HG03060 (cell line): ENCODE data around the gene FRK.
"Not testable (repeated sequence)": the region's sequence is repeated elsewhere in the genome, so short reads cannot be mapped to it uniquely, and the experiment has no call there.

Experiments used
- ATAC-seq: cut with Tn5 transposase; IDR thresholded peaks from one replicate; pipeline ENCODE4 v1.9.1; 2021; ENCODE audit warnings: low read depth, moderate number of reproducible peaks; ENCODE audit not compliant: unreplicated experiment

Gene FRK

GRCh38 chr6:116078522-116078921, 17.8 kb upstream of the FRK start:
- no peak for ATAC-seq

- ATAC-seq: no peak
These were observed 14.2 kb upstream of the FRK start for GRCh38 chr6:116074732-116075390.

GRCh38 chr6:116073765-116074440, 13.2 kb upstream of the FRK start:
- no peak for ATAC-seq

GRCh38 chr6:116072368-116072767, 11.7 kb upstream of the FRK start:
- ATAC-seq: no peak

- ATAC-seq: no peak
These were observed 10.1 kb upstream of the FRK start for GRCh38 chr6:116070616-116071389.

DNA sequence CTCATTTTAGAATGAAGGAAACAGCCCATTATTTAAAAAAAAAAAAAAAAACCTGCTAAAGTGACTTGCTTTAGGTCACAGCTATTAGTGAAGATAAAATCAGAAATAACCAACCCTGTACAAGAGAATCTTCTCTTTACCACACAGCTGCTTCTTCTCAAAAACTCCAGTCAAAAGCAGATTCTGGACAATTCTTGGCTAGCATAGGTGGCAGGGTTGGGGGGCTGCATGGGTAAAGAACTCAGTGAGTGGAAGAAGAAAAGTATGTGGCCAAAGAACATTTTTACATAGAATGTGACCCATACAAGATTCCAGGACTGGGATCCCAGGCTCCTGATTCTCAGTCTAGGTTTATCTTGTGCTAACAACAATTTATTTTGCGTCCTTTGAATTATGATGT, 9.4 kb upstream of the FRK start:
- no peak for ATAC-seq

DNA sequence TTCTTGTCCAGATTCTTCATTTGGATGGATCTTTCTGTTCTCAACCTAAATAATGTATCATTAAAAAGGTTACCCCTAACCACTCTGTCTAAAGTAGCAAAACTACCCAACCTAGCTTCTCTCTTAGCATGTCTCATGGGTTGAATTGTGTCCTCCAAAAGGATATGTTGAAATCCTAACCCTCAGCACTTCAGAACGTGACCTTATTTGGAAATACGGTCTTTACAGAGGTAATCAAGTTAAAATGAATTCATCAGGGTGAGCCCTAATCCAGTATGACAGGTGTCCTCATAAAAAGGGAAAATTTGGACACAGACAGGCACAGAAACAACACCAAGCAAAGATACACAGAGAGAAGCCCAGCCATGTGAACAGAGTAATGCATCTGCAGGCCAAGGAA, 6.1 kb upstream of the FRK start:
- ATAC-seq: no peak

DNA sequence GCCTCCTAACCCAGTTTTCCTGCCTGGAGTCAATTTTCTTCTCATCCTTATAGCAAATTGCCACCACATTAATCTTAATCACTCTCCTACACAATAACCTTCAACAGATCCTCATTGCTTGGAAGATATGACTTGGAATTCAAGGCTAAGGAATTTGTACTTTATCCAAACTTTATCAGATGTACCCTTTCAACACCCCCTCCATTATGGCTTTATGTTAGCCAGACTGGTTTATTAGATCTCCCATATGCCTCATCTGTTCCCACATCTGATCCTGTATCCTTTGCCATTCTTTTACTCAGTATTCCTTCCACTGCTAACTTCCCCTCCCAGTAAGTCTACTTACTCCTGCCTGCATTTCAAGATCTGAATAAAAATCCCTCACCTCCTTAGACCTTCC, 4.0 kb upstream of the FRK start:
- no peak for ATAC-seq

DNA sequence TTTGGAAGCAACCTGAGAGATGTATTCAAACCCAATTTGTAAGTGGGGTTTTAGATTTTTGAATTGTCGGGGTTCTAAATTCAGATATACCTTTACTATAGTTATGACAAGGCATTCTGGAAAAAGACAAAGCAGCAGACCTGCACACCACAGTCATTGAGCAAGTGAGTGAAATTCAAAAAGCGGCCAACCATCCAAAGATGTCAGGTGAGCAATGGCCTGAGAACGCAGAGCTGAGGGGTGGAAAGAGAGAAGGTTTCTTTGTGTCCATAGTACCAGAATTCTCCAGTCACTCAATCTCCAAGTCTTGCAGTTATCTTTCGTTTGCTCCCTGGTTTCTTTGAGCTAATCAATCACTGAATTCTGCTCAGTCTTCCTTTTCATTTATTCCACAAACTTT, 1.8 kb upstream of the FRK start:
- ATAC-seq: no peak

DNA sequence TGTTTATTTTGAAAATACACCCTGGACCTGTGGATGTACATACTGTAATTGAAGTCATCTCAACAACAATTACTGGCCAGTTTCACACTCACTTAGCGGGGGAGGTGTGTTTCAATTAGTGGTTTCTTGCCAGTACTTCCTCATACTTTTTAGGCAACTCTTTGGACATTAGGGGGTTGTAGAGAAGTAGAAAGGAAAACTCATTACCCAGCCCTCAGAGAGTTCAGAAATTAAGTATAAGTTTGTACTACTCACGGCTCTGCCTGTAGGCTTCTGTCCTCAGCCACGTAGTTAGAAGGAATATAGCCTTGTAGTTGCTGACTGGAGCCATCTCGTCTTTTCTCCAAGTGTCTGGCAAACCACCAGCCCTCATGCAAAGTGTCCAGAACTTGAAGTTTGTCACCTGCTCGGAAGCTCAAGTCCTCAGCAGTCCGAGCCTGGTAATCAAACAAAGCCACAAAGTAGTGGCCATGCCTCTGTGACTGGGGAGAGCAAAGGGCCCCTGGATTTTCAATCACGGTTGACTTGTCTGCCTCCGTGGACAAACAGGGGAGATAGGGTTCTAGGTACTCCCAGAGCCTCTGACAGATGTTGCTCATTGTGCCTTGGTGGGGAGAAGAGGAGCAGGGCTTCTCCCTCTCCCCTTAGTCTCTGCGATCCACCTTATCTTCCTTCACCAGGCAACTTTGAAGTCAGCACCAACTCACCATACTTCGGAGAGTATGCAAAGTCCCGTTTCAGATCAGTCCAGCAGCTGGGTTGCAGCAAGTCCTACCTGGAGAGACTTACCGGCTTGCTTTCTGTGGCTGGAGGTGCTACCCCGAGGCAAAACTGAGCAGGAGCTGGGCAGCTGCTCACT, 749 bp downstream of the FRK start:
- ATAC-seq: peak; percentile 61

DNA sequence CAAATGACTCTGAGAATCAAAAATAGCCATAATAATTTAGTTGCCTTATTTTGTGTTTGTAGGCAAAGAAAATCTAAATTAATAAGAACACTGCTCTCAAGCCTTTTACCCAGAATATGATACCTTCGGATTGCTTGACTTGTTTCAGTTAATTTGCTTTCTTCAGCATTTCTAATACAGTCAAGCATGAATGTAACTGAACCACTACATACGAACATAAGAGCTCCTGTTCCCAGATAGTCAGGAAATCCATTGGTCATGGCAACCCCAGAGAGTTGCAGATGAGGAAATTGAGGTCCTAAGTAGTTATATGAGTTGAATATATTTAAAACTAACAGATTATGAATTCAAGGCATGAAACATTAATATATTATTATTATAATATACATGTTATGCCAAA, 2.9 kb downstream of the FRK start:
- no peak for ATAC-seq

DNA sequence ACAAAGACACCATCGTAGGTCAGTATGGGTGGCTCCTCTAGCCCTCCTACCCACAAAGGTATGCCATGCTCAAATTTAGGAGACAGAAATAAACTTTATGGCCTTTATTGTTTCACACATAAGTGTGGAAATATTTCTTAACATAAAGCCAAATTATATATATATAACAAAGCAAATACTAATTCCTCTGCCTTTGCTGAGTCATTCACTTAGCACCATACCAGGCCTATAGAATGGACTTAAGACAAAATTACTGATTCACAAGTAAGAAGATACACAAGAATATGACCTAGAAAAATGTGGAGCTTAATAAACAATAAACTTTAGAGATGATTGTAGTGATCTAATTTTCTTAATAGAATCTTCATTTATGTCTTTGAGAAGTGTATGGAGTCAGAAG, 5.2 kb downstream of the FRK start:
- no peak for ATAC-seq

DNA sequence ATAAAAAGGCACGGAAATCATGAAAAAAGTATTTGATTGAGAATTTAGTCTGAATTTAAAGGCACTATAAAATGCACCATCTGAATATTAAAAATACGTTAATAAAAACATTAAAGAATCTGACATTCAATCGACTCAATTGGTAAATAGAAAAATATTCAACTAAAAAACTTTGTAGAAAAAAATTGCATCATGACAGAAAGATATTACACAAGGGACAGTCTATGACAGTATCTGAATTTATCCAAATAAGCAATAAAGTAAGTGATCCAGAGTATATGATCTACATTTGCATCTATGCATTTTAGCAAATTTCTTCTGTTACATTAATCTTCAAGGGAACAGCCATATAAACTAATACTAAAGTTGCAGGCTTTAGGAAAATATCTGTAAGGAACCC, 9.4 kb downstream of the FRK start:
- no peak for ATAC-seq

GRCh38 chr6:116050737-116051136, 10.0 kb downstream of the FRK start:
- ATAC-seq: no peak

DNA sequence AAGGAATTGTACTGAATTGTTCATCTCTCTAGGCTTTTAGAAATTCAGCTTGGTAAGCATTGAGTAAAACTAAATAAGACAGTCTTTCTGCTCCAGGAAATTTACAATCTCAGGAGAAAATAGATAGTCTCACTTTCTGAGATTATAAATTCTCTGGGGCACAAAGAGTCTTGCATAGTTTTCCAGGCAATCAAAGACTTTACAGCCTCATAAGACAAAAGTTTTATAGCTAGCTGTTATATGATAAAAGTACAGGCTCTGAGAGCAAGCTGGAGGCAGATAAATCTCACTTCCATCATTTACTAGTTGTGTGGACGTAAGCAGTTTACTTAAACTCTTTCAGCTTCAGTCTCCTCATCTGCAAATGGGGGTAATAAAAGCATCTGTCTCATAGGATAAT, 11.4 kb downstream of the FRK start:
- no peak for ATAC-seq

DNA sequence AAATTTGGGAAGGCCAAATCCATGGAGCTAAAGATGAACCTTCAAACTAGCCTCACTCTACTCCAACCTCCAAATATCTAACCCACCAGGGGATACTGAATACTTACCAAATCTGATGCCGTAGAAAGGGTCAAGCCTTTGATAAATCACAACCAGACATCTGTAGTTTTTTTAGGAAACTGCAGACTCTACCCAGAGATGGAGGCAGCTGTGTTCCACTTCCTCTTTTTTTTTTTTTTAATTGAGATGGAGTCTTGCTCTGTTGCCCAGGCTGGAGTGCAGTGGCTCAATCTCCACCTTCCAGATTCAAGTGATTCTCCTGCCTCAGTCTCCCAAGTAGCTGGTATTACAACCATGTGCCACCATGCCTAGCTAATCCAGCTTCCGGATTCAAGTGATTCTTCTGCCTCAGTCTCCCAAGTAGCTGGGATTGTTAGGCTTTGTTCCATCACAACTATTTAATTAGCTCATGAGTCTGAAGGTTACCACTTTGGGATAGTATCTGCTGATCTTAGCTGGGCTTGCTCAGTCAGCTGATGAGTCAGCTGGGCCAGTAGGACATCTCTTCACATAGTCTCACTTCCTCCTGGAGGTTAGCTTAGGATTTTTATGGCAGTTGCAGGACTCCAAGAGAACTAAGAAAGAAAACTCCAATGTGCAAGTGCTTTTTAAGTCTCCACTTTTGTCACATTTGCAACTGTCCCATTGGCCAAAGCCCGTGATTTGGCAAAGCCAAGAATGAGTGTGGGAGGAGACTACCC, 13.3 kb downstream of the FRK start:
- no peak for ATAC-seq

- ATAC-seq: no peak
These were observed 14.0 kb downstream of the FRK start for GRCh38 chr6:116046737-116047136.

DNA sequence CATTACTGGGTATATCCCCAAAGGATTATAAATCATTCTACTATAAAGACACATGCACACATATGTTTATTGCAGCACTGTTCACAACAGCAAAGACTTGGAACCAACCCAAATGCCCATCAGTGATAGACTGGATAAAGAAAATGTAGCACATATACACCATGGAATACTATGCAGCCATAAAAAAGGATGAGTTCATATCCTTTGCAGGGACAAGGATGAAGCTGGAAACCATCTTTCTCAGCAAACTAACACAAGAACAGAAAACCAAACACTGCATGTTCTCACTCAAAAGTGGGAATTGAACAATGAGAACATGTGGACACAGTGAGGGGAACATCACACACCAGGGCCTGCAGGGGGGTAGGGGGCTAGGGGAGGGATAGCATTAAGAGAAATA, 14.4 kb downstream of the FRK start:
- ATAC-seq: not testable (repeated sequence)

DNA sequence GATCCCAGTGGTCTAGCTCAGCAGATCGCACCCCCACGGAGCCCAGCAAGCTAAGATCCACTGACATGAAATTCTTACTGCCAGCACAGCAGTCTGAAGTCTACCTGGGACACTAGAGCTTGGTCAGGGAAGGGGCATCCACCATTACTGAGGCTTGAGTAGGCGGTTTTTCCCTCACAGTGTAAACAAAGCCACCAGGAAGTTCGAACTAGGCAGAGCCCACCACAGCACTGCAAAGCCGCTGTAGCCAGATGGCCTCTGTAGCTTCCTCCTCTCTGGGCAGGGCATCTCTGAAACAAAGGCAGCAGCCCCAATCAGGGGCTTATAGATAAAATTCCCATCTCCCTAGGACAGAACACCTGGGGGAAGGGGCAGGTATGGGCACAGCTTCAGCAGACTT, 18.8 kb downstream of the FRK start:
- ATAC-seq: no peak

DNA sequence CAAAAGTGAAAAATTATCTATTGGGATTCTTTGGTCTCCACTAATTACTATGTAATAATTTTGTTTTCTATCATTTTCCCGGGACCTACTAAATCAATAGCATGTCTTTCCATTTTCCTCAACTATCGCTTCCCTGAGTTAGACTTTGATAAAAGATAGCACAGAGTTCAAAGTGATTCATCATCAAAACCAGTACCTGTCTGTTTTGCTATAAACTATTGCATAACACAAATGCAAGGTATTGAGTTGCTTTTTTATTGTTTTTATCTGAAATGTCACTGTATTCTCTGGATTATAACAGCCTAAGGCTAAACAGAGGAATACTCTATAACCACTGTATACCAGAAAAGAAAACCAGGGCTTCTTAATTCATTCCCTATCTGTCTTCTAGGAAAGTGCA, 19.7 kb downstream of the FRK start:
- no peak for ATAC-seq
